Measurements from ENCODE around the gene RNF4.
"Not testable (repeated sequence)": the region's sequence is repeated elsewhere in the genome, so short reads cannot be mapped to it uniquely, and the experiment has no call there.

The RNF4 gene, protein sequence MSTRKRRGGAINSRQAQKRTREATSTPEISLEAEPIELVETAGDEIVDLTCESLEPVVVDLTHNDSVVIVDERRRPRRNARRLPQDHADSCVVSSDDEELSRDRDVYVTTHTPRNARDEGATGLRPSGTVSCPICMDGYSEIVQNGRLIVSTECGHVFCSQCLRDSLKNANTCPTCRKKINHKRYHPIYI

GRCh38 chr4:2468456-2469191 lies at the start of gene RNF4:
Gene RNF4, plus strand, starts transcription at chr4:2469106. Its CDS starts 21,388 bp downstream, at chr4:2490494.
- DNase-seq: peak; percentile 97

DNA sequence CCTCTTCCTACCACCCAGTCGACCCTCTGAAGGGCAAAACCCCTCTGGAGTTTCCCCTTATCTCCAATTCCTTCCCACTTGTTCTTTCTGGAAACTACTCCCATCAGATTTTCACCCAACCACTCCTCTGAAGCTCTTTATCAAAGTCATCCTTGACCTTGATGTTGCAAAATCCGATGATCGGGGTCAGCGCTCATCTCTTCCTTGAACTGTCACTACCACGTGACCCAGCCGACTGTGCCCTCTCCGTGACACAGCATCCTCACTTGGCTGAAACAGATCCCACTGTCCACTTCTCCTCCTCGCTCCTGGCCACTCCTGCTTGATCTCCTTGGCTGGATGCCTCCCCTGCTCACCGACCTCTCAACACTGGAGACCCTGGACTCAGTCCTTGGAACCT lies 49.1 kb upstream of the RNF4 start:
- no peak for DNase-seq

DNA sequence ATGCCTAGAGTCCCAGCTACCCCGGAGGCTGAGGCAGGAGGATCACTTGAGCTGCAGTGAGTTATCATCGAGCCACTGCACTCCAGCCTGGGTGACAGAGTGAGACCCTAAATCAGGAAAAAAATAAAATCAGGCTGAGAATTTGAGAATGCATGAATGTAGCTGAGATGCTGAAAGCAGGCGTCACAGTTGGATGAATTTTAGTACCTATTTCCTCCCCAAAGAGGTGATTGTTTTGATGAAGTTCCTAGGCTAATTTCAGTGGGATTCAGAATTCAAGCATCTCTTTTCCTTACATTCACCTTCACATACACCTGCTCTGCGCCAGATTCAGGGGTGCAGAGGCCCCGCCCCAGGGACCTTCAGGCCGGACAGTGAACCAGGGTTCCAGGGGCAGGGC lies 47.0 kb upstream of the RNF4 start:
- DNase-seq: no peak

DNA sequence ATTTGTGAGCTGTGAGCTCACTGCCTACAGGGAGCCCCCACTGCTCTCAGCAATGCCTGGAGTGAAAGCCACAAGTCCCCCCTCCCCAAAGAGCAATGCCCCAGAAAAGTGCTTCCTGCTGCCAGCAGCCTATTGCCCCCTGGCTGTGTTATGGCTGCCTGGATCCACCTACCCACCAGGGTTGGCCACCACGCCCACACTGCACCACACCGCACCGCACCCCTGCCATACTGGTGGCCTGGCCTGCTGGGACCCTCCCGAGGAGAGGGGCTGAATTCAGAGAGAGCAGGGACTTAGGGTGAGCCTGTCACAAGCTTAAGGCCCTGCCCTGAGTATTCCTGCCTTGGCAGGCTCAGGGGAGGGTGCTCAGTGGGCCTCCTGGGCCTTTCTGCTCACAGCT lies 45.8 kb upstream of the RNF4 start:
- no peak for DNase-seq

DNA sequence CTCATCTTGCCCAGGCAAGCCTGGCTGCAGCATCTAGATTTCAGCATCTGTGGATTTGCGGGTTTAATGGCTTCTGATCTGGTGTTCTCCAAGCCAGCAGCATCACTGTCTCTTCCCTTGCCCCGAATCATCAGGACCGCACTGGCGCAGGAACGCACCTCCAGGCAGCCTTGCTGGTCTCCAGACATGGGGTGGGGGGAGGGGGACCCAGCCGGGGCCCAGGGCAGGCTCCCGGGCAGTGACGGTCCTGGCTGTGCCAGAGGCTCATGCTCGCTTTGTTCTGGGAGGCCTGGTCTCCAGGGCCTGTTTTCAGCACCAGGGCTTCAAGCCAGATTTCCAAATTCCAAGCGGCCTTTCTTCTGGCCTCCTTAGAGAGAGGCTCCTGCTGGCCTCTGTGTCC lies 45.2 kb upstream of the RNF4 start:
- no peak for DNase-seq

DNA sequence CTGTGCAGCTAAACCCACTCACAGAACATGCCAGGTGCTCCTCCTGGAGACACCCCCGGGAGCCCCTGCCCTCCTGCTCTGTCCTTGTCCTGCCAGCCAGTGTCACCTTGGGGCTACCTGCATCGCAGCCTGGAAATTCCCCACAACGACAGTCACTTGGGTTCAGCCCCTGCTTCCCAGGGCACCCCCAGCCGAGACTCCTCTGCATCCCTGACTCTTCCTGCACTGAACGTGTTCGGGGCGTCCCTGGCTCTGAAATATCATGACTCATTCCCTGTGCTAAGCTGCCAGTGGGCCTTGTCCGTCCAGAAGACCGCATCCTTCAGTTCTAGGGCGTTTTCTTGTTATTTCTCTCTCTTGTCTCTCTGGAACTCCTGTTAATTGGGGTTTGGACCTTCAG lies 44.3 kb upstream of the RNF4 start:
- DNase-seq: no peak

DNA sequence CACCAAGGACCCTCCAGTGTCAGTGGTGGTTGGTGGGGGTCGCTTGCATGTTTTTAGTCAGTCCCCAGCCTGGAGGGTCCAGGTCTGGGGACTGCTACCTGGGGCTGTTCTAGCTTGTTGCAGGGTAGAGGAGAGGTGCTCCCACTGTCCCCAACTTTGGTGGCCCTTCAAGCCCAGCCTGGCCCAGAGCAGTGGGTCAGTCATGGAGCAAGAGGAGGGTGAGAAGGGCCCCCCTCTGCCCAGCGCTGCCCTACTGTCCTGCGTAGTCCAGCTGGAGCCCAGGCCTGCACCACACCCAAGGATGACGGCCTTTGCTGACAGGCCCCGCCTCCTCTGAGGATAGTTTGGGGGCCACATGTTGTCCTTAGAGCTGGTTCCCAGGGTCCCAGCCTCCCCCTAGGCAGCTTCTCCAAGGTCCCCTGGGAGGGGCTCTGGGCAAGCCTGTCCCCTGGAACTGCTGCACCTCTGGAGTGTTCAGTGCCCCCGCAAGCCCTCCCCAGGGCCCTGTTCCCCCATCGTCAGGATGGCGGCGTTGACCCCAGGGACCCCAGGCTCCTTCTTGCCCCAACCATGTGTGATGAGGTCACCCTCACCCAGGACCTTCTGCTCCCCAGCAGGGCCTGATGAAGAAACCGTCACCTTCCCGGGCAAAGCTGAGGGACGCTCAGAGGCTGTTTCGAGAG lies 43.4 kb upstream of the RNF4 start:
- no peak for DNase-seq

DNA sequence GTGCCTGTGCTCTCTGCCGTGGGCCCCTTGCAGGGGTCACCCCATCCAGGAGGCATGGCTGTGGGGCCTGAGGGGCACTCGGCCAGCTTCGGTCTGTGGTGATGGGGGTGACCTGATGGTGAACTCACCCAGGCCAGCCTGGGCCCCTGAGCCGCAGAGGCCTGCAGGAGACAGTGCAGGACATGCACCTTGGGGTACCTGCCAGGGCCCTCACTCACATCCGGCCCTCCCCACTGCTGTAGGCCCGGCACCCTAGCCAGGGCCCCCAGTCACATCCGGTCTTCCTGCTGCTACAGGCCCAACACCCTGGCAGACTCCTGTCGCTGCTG lies 42.9 kb upstream of the RNF4 start:
- no peak for DNase-seq

GRCh38 chr4:2426711-2427275 lies 42.1 kb upstream of the RNF4 start:
- no peak for DNase-seq

GRCh38 chr4:2427383-2428334 lies 41.2 kb upstream of the RNF4 start:
- DNase-seq: no peak

DNA sequence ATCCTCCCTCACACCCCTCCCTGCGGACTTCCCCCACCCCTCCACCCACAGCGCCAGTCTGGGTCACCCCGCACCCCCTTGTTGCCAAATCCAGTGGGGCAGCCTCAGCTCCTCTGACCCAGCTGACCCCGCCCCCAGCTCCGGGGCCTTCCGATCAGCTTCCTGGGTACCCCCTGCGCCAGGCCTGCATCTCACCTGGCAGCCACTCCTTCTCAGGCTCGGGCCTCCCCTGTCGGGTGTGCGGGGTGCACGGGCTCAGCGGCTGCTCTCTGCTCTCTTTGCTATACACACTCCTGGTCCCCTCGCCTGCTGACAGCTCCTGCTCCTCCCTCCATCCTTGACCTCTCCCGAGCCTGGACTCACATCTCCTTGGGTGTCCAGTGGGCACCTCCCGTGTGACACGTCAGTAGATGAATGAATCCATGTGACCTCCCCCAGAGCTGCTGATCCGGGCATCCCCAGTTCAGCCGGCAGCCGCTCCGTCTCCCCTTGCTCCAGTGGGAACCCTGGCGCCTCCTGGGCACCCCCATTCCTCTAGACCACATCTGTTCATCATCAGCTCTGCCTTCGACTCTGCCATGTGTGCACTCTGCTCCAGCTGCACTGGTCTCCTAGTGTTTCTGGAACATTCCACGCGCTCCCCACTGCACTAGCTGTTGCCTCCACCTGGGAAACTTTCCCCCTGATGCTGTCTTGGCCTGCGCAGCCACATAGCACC lies 40.3 kb upstream of the RNF4 start:
- no peak for DNase-seq

DNA sequence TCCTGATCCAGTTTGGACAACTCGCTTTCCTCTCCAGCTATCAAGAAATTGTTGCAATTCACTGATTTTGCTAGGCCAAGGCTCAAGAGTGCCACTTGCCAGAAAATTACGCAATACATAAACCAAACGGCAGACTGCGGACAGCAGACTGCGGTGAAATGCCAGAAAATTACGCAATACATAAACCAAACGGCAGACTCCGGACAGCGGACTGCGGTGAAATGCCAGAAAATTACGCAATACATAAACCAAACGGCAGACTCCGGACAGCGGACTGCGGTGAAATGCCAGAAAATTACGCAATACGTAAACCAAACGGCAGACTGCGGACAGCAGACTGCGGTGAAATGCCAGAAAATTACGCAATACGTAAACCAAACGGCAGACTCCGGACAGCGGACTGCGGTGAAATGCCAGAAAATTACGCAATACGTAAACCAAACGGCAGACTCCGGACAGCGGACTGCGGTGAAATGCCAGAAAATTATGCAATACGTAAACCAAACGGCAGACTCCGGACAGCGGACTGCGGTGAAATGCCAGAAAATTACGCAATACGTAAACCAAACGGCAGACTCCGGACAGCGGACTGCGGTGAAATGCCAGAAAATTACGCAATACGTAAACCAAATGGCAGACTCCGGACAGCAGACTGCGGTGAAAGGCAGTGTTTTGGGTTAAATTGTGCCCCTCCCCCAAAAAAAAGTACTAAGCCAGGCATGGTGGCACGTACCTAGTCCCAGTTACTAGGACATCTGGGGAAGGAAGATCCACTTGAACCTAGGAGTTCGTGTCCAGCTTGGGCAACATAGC lies 38.8 kb upstream of the RNF4 start:
- not testable (repeated sequence) for DNase-seq

- no peak for DNase-seq
Measured at GRCh38 chr4:2432004-2432403, 36.9 kb upstream of the RNF4 start.

DNA sequence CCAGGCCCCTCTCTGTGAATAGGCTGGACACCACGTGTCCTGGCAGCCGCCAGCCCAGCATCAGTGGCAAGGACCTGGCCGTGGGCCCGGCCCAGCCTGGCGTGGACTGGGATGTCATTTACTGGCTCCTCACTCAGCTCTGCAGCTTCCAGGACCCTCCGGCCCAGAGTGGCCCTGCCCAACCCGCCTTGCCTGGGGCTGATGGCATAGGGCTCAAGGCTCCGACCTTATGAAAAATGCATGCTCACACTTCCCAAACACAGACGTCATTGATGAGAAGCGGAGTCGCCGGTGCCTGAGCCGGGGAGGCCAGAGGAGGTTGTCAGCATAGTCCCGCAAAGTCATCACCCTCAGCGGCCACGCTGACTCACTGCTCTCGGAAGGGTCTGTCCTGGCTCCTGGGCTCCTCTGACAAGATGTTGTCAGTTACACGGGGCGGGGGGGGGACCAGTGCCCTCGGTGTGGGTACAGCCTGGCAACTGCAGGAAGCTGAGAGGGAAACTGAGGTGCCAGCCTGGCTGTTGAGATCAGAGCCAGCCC lies 35.8 kb upstream of the RNF4 start:
- no peak for DNase-seq

DNA sequence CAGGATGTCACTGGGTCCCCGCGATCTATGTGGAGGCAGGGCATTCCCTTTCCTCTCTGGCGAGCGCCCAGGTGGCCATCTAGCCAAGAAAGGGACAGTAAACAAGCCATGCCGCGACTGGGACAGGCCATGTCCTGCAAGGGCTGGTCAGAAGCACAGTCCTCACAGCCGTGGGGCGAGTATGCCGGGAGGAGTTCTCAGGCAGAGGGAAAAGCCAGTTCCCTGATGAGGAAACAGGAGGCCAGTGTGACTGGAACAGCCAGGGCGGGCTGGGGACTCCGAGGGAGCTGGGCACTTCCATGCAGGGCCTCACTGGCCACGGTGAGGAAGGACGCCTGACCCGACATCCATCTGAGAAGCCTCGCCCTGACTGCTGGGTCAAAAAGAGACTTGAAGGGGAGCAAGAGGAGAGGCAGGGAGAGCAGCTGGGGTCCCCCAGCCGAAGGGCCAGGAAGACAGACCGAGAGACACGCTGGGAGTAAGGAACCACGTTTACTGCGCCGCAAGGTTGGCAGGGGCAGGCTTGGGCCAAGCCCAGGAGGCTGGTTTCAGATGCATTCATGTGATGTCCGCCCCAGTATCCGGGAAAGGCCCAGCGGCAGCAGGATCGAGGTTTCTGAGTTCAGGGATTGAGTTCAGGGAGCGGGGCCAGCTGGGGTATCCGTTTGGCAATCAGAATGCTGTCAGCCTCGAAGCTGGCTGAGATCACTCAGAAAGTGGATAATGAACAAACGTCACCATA lies 35.1 kb upstream of the RNF4 start:
- DNase-seq: no peak

DNA sequence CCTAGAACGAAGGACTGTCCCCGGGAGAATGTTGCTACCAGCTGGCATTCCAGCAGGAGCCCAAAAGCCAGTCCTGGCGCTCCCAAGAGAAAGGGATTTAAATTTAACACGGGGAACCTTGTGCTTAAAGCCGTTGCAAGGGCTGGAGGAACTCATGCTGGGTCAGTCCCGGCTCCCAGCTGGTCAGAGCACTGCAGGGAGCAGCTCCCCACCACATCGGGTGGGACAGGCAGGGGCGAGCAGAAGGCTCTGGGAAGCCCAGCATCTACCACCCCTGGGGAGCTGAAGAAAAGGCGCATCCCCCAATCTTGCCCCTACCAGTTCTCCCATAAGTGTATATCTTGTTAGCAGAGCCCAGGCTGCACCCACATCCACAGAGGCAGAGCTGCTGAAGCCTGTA lies 34.5 kb upstream of the RNF4 start:
- no peak for DNase-seq

DNA sequence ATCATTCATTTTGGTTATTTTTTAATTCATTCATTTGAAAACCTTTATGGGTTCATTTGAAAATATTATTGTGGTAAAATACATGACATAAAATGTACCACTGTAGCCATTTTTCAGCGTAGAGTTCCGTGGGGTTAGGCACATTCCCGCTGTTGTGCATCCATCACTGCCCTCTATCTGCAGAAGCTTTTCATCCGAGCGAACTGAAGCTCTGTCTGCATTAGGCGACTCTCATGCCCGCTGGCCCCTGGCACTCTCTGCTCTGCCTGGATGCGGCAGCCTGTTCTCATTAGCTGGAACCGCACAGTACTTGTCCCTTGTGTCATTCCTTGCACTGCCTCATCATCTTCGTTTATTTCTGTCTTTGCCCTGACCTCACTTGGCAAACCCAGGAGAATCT lies 32.6 kb upstream of the RNF4 start:
- peak; percentile 18 for DNase-seq

DNA sequence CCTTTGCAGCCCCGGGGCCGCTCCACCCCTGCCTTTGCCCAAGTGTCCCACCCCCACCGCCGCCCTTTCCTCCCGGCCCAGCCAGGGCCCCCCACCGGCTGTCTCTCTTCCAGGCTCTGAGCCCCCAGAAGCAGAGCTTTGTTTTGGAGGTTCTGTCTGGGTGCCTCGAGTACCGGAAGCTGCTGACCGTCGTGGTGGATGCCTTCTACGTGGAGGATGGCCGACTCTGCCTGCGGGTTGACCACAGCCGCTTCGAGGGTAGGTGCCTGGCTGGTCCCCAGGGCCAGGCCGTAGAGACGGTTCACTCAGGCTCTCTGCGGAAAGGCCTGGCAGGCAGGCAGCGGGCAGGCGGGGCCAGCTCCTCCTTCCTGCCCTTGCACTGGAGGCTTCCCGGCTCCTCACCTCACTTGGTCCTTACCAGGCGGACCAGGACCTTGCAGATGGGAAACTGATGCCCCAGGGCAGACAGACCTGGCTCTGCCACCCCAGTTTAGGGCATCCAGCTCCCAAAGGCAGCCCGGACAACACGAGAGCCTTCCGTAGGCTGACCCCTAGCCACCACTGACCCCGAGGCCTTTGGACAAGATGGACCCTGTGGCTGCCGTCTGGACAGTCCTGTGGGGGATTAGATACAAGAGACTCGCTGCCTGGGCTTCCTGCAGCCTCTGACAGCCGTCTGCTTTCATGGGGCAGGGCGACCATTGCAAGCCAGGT lies 32.0 kb upstream of the RNF4 start:
- DNase-seq: no peak

DNA sequence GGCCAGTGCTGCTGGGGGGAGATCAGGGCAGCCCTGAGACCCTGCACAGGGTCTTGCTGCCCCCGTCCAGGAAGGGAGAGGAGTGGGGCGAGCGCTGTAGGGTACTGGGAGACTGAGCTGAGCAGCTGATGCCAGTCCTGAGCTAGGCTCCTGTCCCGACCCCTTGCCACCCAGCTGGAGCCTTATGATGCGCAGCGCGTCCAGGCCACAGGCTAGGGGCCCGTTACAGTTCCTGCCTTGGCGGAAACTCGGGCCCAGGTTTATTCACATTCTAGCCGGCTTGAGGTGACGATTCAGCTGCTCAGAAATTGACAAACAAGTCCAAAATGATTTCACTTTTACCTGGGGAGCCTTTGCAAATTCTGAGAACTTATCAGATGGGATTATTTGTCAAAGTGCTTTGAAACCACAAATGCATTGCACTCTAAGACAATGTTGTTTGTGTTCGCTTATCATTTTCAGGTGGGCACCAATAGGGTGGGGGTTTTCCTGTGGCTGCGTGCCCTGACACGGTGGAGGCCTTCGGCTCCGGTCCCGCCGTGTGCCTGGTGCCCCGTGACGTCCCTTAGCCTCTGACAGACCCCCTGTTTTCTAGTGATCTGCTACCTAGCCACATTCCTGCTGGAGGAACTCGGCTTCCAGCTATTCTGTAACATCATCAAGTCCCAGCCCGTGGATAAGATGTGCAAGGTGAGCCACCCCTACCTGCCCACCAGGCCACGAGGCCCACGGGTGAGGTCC lies 31.3 kb upstream of the RNF4 start:
- DNase-seq: no peak

Data from CD4-positive, alpha-beta T cell treated with Interleukin-17A for 1 hour (primary cell).